Measurements from ENCODE around the gene P2RX2.

DNA sequence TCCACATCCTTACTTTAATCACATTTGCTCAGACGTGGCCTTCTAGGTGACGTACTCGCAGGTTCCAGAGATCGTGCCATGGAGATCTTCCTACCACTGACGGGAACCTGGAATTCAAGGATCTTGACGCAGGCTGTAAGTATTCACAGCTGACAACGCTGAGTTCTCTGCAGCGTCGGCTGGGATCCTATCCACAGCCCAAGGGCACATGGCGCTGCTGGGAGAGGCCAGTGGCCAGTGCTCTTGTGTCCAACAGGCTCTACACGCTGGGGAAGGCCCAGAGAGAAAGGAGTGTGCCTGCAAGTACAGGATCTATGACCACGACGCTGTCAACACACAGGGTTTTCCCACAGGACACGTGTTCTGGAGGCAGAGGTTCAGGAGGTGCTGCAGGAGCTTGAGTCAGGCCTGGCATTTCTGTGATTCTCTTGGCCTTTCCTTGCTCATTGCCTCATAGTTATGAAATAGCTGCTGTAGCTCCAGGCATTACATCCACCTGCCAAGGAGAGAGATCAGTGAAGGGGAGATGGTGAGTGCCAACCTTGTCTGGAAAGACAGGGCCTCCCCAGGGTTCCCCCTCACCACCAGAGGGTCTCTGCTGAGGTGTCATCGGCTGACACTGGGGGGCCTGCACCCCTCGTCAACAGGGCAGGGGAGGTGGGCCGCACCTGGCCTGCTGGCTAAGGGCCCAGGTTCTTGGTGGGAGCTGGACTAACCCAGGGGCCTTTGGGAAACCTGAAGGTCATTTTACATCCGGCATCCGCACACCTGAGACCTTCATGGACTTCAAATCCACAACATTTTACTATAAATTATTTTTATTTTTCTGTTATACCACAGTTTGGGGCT, 29.5 kb upstream of the P2RX2 start:
- no peak for TF ChIP-seq EZH2phosphoT487 (IDR thresholded peaks at IDR 0.05; ENCODE audit: borderline replicate concordance, low read length)
- TF ChIP-seq, protein P1, sequence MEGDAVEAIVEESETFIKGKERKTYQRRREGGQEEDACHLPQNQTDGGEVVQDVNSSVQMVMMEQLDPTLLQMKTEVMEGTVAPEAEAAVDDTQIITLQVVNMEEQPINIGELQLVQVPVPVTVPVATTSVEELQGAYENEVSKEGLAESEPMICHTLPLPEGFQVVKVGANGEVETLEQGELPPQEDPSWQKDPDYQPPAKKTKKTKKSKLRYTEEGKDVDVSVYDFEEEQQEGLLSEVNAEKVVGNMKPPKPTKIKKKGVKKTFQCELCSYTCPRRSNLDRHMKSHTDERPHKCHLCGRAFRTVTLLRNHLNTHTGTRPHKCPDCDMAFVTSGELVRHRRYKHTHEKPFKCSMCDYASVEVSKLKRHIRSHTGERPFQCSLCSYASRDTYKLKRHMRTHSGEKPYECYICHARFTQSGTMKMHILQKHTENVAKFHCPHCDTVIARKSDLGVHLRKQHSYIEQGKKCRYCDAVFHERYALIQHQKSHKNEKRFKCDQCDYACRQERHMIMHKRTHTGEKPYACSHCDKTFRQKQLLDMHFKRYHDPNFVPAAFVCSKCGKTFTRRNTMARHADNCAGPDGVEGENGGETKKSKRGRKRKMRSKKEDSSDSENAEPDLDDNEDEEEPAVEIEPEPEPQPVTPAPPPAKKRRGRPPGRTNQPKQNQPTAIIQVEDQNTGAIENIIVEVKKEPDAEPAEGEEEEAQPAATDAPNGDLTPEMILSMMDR (IDR thresholded peaks at IDR 0.05; ENCODE audit: low read depth, low read length, poor library complexity, severe bottlenecking) = no peak
